ENCODE results near the gene ZNF202.
"Not testable (repeated sequence)": the region's sequence is repeated elsewhere in the genome, so short reads cannot be mapped to it uniquely, and the experiment has no call there.

Gene ZNF202

DNA sequence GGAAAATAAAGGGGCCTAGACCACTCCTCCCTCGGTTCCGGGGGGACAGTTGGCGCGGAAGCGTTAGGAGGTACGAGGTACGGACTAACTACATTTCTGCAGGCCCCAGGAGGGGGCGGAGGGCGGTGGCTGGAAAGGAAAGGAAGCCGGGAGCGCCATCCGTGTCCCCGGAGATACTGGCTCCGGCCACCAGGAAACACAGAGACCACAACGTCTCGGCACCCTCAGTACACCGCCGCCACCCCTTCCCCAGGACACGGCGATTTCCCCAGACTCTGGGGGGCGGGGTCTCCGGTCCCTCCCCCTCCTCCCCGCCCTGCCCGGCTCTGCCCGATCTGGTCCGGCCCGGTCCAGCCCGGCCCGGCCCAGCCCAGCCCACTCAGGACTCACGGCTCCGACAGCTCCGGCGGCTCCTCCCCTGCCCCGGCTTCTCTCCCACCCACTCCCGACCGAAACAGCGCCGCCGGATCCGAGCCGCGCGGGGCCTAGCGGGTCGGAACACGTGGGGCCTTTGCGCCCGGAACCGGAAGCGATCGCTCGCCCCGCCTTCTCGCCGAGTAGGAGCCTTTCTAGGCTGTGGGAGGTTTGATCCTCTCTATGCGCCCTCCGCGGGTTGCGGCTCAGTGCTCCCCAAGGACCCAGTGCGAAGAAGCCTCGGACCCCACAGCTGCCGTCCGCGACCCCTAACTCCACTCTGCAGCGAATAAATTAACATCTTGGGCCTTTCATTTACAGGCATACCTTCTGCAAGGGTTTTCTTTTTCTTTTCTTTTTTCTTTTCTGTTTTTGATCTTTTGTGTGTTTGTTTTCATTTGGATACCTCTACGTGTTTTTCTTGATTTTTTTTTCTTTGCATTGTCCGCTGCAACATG is at the start of gene ZNF202:
ZNF202 (minus strand) TSS at position 502 of the 872 bp plus-strand sequence. CDS start 10,772 bp downstream, outside the sequence.
- DNase-seq (ENCODE audit: low read depth in 3 of 3), result peak; percentile 87 to 92 (median 87)

DNA sequence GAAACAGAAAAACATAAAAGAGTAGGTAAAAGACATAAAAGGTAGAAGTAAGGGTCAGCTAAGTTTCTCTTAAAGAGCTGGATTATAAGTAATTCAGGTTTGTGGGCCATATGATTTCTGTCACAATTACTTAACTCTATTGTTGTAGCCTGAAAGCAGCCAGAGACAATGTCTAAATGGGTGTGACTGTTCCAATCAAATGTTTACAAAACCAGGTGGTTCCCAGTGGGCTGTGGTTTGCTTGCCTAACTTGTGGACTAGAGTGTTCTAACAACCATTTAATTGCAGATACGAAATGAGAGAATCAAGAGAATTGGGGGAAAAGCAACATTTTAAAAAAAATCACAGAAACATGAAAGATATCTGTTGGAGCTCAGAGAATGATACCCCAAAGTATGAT is 42.1 kb upstream of the ZNF202 start:
- DNase-seq (ENCODE audit: low read depth in 3 of 3), result no peak

DNA sequence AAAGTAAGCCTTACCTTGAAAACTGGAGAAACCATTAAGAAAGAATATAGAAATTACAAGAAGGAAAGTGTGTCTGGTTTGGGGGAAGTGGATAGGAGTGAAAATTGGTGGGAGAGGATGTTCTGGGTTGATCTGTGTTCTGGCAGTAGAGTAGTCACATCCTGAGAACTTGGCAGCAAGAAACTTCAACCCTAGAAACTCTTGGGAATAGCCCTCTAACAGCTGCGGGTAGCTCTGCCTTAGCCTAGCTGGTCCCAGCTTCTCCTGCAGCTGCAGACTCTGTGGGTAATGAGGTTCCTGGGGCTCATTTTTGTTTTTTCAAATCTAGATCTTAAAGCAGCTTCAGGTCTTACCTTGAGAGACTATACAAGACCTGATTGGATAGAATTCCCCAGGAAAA is 37.1 kb upstream of the ZNF202 start:
- DNase-seq (ENCODE audit: low read depth in 3 of 3), result no peak

DNA sequence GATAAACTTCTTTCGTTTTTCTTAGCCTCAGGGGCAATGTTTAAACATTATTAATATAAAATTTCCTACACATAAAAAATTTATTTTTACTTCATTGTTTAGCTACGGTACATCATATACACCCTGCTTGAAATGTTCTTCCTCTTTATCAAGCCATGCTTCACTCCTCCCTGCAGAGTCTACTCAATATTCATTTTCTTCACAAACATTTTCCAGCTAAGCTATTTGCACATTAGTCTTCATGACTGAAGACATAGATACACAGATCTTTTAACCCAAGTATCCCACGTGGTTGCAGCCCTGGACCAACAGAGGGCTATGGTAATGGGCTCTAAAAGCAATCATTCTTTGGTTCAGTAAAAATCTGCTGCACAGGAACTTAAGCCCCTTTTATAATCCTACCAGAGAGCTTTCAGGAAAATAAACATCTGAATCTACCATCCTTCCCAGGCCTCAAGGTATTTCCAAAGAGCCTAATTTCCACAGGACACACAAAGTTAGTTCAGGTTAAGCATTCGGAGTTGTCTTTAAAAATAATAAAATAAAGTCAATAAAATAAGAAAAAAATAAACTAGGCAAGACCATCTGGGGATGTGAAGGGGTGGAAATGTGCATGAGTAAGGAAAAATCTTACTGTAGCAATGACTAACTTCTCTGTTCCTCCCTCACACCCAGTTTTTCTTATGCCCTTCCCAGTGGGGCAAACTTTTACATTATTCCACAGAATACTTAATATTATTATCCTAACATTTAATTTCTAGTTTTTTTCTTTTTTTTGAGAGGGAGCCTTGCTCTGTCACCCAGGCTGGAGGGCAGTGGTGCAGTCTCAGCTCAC is 34.5 kb upstream of the ZNF202 start:
- DNase-seq (ENCODE audit: low read depth in 3 of 3), result no peak

DNA sequence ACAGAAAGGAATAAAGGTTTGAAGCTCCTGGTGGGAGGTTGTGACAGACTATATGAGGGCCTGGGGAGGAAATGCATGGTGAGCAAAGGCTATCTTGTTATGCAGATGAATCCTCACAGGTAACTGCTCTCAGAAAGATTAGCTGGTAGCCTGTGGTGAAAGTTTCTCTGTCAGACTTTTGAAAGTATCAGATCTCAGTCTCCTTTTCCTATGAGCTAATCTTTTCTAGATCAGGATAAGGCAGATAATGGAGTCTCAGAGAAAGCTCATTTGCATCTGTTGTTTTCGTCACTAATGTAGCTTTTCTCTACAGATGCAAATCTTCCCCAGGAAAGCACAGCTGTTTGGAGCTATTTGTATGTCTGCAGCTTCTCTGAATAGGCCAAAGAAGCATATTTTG is 33.8 kb upstream of the ZNF202 start:
- no peak for DNase-seq (ENCODE audit: low read depth in 3 of 3)

DNA sequence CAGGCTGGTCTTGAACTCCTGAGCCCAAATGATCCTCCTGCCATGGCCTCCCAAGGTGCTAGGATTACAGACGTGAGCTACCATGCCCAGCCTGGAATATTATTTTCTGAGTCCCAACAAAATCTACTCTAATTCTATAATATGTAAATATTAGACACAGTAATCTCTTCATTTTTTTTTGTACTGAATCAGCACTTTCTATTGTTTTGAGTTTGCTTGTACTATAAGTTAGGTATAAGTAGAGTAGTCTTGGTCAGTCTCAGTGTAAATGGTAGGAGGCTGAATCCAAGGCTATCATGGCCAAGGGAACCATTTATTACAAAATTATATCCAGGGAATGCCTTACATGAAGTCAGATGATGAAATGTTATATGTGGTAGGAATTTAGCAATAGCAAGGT is 32.5 kb upstream of the ZNF202 start:
- DNase-seq (ENCODE audit: low read depth in 3 of 3), result no peak

DNA sequence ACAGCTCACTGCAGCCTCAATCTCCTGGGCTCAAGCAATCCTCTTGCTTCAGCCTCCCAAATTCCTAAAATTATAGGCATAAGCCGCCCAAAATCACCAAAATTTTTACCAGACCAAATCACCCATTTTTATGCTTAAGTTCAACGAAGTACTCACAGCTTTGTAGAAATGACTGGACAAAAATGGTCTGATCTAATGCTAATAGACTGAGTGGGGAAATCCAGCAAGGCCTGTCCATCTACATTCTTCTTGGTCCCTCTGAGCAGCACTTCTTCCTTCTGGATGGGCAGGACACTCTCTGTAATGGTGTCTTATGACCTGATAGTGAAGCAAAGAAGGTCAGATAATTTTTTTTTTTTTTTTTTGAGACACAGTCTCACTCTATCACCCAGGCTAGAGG is 31.6 kb upstream of the ZNF202 start:
- no peak for DNase-seq (ENCODE audit: low read depth in 3 of 3)

DNA sequence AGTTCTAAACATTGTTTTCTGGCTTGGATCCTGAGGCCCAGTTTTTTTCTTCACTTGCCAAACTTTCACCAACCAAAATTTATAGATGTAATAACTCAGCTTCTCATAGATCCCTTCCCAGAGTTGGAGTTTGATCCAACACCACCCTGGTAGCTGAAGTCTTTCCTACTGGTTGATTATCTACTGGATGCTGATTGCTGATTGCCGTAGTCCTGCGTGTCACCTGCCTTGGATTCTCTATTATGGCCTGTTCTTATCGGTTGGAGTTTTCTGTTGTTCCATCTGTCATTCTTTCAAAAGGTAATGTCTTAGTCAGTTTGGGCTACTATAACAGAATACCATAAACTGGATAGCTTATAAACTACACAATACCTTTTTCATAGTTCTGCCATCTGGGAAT is 30.2 kb upstream of the ZNF202 start:
- no peak for DNase-seq (ENCODE audit: low read depth in 3 of 3)

DNA sequence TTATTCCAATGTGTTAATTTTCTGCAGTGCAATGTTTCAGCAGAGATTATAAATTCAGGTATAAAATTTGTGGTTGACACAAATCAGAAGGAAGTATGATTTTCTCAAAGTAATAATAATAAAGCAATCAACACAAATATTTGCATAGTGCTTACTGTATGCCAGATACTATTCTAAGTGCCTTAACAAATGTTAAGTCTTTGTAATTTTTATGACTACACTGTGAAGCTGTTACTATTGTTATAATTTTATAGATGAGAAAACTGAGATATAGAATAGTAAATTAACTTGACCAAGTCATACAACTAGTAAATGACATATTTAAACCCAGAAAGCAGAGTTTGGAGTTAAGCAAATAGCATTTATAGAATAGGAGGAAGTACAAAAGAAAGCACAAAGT is 29.3 kb upstream of the ZNF202 start:
- DNase-seq (ENCODE audit: low read depth in 3 of 3), result no peak

DNA sequence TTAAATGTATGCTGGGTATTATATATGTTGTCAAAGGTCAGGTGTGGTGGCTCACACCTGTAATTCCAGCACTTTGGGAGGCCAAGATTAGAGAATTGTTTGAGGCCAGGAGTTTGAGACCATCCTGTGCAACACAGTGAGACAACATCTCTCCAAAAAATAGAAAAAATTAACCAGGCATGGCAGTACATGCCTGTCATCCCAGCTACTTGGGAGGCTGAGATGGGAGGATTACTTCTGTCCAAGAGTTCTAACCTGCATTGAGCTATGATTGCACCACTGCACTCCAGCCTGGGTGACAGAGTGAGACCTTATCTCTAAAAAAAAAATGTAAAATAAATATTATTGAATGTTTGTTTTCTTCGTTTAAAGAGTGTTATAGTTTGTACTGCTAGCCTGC is 24.1 kb upstream of the ZNF202 start:
- DNase-seq (ENCODE audit: low read depth in 3 of 3), result no peak

DNA sequence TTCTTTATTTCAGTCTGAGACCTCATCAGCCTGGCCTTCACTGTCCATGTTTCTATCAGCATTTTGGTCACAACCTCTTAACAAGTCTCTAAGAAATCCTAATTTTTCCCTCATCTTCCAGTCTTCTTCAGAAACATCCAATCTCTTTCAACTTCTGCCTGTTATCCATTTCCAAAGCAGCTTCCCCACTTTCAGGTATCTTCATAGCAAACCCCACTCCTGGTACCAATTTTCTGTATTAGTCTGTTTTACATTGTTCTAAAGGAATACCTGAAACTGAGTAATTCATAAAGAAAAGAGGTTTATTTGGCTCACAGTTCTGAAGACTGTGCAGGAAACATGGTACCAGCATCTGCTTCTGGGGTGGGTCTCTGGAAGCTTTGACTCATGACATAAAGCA is 21.0 kb upstream of the ZNF202 start:
- no peak for DNase-seq (ENCODE audit: low read depth in 3 of 3)

DNA sequence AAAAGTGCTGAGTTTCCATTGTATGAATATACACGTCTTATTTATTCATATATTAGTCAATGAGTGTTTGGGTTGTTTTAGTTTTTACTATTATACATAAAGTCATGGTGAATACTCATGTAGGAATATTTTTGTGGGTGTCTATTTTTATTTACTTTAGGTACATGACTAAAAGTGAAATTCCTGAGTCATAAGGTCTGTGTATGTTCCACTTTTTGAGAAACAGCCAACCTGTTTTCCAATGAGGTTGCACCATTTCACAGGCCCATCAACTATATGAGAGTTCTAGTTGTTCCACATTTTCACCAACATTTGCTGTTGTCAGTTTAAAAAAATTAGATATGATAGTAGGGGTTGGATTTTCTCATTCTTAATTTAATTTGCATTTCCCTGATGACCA is 19.4 kb upstream of the ZNF202 start:
- DNase-seq (ENCODE audit: low read depth in 3 of 3), result no peak

DNA sequence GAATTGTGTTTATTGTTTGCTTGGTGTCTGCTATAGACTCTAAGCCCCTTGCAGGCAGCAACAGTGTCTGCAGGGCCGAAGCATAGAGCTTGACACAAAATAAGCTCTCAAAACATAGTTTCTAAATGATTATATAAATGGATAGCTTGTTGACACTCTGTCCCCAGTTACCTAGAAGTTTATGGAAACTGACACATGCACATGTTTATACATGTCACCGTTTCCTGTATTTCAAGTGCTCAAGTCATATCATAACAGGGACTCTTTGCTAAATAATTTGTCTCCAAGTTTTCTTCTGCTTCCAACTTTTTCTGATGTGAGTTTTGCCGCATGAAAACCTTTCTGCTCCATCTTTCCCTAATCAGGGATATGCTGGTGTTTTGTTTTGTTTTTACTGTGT is 16.5 kb upstream of the ZNF202 start:
- DNase-seq (ENCODE audit: low read depth in 3 of 3), result no peak

DNA sequence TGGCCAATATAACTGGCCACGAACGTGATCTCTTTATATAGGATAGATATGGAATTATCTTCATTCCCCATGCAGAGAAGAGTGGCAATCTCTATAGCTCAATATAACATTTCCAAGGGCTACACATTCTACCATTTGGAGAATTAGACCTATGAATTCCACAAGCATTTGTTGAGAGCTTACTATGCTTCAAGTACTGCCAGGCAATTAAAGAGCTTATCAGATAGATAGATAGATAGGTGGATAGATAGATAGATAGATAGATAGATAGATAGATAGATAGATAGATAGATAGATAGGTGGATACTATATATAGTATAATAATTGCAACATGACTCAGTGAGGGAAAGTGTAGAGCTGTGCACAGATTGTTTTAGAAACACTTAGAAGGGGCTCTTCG is 14.4 kb upstream of the ZNF202 start:
- DNase-seq (ENCODE audit: low read depth in 3 of 3), result no peak

DNA sequence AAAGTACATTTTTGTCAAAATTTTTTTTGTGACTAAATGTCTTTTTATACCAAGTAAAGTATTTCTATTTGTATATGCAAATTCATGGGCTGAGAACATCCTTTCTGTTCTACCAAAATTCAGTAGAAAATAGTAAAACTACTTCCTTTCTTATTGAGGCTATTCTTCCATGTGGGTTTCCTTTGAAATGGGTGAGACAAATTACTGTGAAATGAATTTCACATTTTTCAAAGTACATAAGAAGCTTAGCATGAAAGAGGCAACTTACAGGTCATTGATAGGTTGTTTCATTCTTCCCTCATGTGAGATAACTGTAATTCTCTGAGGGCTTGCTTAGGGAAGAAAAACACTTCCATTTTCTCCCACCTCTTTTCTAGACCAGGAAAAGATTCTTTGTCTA is 13.9 kb upstream of the ZNF202 start:
- DNase-seq (ENCODE audit: low read depth in 3 of 3), result no peak

DNA sequence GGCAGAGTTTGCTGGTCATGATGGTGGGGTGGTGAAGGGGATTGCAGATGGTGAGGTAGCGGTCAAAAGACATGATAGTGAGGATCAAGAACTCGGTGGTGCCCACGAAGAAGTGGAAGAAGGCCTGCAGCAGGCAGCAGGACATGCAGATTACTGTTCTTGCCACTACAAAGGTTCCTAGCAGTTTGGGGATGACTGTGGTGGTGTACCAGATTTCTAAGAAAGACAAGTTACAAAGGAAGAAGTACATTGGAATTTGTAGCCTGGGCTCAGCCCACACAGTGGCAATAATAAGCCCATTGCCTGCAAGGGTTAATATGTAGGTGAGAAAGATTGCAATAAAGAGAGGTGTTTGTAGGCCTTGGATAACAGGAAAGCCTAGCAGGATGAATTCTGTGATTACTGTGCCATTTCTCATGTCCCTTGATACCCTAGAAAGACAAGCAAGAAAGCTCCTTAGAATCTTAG is 12.7 kb upstream of the ZNF202 start, which contains the start of gene OR6X1:
OR6X1 (minus strand) TSS at position 418 of the 468 bp plus-strand sequence; CDS start at position 418, 0 bp downstream.
- DNase-seq (ENCODE audit: low read depth in 3 of 3), result no peak

DNA sequence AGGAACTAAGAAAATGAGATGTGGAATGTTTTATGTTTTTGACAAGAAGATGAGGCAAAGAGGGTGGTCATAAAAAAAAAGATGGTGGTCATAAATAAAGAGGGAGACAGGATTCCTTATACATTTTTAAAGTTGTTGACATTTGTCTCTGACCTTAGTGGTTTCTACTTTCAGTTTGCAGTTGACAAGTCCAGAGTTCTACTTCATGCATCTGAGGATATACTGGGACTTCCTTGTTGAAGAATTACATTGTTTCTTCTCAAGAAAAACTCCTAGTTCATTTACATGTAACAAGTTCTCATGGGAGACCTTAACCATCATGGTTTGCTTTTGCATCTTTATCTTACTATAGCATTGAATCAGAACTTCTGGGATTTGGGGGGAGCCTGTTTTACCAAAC is 11.7 kb upstream of the ZNF202 start:
- no peak for DNase-seq (ENCODE audit: low read depth in 3 of 3)

DNA sequence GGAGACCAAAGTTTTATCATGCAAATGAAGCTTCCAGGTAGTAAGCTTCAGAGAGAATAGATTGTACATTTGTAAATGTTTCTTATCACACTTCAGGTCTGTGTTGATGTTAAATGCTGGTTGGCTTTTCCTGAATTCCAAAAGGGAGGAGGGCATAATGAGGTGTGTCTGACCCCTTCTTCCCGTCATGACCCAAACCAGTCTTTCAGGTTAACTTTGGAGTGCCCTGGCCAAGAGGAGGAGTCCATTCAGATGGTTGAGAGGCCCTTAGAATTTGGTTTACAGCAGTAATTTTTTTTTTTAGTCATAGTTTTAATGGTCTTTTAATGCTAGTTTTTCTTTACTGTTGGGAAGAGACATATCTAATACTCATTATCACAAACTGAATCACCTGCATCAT is 10.3 kb upstream of the ZNF202 start:
- no peak for DNase-seq (ENCODE audit: low read depth in 3 of 3)

DNA sequence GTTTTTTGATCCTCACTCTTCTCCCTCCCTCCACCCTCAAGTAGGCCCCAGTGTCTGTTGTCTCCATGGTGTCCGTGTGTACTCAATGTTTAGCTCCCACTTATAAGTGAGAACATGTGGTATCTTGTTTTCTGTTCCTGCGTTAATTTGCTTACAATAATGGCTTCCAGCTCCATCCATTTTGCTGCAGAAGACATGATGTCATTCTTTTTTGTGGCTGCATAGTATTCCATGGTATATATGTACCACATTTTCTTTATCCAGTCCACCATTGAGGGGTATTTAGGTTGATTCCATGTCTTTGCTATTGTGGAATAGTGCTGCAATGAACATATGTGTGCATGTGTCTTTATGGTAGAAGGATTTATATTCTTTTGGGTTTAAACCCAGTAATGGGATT is 6.9 kb upstream of the ZNF202 start:
- DNase-seq (ENCODE audit: low read depth in 3 of 3), result not testable (repeated sequence)

DNA sequence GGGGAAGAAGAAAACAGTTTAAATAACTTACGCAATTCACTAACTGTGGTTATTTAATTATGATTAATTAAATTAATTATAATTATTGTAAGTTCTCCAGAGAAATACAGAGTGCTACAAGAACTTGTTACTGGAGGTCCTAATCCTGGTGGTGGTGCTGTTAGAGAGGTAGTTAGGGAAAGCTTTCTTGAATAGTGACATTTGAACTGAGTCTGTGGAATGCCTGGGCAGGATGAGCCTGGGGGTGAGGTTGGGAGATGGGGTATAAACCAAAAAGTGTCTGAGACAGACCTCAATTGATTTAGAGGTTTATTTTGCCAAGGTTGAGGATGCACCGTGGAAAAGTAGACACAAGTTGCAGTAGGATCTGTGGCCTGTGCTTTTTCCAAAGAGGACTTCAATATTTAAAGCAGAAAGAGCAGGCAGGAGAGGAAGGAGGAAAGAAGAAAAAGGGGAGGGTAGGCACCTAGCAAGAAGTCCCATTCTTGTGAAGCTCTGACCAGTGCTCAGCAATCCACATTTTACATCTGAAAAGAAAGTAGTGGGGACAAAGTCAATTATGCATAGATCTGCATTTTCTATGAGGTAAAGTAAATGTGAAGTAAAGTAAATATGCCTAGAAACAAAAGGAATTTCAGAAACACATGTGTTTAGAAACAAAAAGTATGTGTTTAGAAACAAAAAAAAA is 4.4 kb upstream of the ZNF202 start:
- no peak for DNase-seq (ENCODE audit: low read depth in 3 of 3)

DNA sequence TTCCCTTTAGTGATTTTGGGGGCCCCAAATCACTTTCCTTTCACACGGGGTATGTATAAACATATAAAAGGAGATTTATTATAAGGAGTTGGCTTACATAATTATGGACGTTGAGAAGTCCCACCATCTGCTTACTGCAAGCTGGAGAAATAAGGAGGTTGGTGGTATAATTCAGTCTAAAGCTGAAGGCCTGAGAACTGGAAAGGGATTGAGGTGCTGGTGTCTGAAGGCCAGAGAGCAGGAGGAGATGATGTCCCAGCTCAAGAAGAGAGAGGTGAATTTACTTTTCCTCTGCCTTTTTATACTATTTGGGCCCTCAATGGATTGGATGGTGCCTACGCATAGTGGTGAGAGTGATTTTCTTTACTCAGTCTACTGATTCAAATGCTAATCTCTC is 1.3 kb upstream of the ZNF202 start:
- no peak for DNase-seq (ENCODE audit: low read depth in 3 of 3)

DNA sequence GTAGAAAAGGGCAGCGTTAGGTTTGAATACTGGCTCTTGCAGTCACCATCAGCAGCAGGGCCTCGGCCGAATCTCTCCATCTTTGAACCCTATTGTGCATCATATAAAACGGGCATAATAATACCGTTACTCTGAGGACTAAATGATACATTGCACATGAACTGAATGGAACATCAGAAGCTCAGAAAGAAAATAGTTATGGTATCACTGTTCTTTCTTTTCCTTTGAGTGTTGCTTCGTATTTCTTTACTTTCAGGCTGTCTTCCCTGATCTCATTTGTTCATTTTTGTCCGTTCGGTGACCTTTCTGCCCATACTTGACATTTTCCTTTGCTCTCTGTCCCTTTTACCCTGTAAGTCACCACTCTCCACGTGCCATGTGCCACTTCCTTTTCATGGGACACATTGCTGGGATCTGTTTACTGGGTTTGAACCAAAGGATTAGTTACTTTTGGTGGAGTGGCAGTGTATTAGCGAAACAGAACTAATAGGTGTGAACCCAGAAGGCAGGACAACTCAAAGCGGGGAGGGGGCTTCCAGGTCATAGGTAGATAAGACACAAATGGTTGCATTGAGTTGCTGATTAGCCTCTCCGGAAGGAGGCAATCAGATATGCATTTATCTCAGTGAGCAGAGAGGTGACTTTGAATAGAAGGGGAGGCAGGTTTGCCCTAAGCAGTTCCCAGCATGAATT is 717 bp upstream of the ZNF202 start:
- no peak for DNase-seq (ENCODE audit: low read depth in 3 of 3)
